ENCODE results near the gene ALPK3.

- TF ChIP-seq MAX (IDR thresholded peaks at IDR 0.05) (no peak), POLR2A (IDR thresholded peaks at IDR 0.05; ENCODE audit: borderline replicate concordance, extremely low read depth, insufficient read depth, insufficient read length) (no peak), CEBPB (IDR thresholded peaks at IDR 0.05; ENCODE audit: low read depth) (no peak), CTCF (IDR thresholded peaks at IDR 0.05 in 2 of 3, conservative IDR thresholded peaks at IDR 0.05 in 1 of 3; ENCODE audit: borderline replicate concordance in 1 of 3, insufficient read depth in 1 of 3, low read depth in 2 of 3, low read length in 2 of 3) (no peak), EGR1 (IDR thresholded peaks at IDR 0.05; ENCODE audit: low read depth) (no peak), POLR2AphosphoS5 (IDR thresholded peaks at IDR 0.05; ENCODE audit: low read depth, low read length) (no peak)
Observed at GRCh38 chr15:84919106-84919667, 102.0 kb downstream of the ALPK3 start.
